Measurements from ENCODE around the gene CCDC148. TPM values are rescaled to one million over a fixed set of nuclear protein-coding genes. Genes with fewer than 3 reads are reported as not detected.

CCDC148 gene
- total and polyA plus RNA-seq, 4 donors, result 0.02 to 0.42 (median 0.31) TPM

GRCh38 chr2:158323381-158323780, 133.2 kb downstream of the CCDC148 start:
- TF ChIP-seq TAF1 (conservative IDR thresholded peaks at IDR 0.05) (no peak), EGR1 (IDR thresholded peaks at IDR 0.05; ENCODE audit: low read depth in 2 of 2) (no peak), SP1 (IDR thresholded peaks at IDR 0.05) (no peak), FOXA1 (IDR thresholded peaks at IDR 0.05) (no peak), ZBTB33 (IDR thresholded peaks at IDR 0.05) (no peak), RXRA (IDR thresholded peaks at IDR 0.05) (no peak), MAX (IDR thresholded peaks at IDR 0.05) (no peak), RAD21 (IDR thresholded peaks at IDR 0.05) (no peak), JUND (IDR thresholded peaks at IDR 0.05) (no peak), HNF4A (conservative IDR thresholded peaks at IDR 0.05) (no peak), HNF4G (IDR thresholded peaks at IDR 0.05) (no peak), GABPA (IDR thresholded peaks at IDR 0.05 in 1 of 2, conservative IDR thresholded peaks at IDR 0.05 in 1 of 2) (no peak)
- TF ChIP-seq, protein P1, sequence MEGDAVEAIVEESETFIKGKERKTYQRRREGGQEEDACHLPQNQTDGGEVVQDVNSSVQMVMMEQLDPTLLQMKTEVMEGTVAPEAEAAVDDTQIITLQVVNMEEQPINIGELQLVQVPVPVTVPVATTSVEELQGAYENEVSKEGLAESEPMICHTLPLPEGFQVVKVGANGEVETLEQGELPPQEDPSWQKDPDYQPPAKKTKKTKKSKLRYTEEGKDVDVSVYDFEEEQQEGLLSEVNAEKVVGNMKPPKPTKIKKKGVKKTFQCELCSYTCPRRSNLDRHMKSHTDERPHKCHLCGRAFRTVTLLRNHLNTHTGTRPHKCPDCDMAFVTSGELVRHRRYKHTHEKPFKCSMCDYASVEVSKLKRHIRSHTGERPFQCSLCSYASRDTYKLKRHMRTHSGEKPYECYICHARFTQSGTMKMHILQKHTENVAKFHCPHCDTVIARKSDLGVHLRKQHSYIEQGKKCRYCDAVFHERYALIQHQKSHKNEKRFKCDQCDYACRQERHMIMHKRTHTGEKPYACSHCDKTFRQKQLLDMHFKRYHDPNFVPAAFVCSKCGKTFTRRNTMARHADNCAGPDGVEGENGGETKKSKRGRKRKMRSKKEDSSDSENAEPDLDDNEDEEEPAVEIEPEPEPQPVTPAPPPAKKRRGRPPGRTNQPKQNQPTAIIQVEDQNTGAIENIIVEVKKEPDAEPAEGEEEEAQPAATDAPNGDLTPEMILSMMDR (IDR thresholded peaks at IDR 0.05; ENCODE audit: low read depth, low read length, missing input control), result no peak
- TF ChIP-seq, protein P2, sequence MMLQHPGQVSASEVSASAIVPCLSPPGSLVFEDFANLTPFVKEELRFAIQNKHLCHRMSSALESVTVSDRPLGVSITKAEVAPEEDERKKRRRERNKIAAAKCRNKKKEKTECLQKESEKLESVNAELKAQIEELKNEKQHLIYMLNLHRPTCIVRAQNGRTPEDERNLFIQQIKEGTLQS (IDR thresholded peaks at IDR 0.05), result no peak
- WGBS, result 93% methylated on average over 1 of the region's 1 CpG
- no peaks in the 10 kb centered on the region for H3K27me3 ChIP-seq (ENCODE audit: control insufficient read depth in 4 of 4, insufficient read depth in 4 of 4, low read length in 3 of 4)

DNA sequence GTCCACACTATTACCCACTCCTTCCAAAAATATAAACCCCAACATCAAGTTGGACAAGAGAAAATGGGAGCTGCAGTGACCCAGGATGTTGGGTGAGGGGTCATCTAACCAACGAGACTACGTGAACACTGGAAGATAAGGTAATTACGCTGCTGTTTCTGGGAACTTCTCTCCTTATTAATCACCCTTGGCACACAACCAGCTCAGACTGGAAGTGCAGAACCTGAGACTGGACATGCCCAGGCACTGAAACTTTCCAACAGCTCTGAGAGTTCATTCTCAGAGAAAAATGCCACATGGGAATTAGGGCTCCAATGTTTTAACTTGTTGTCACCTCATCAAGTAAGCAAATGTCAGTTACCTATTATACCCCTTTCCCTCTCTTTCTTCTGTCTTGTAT, 135.3 kb downstream of the CCDC148 start:
- 71% methylated on average over 3 of the region's 3 CpGs for WGBS
- H3K36me3 ChIP-seq (ENCODE audit: control insufficient read depth in 4 of 4, insufficient read depth in 3 of 4, low read depth in 1 of 4, low read length in 3 of 4), result no peaks in the 10 kb centered on the region
- H3K27ac ChIP-seq (ENCODE audit: low read depth in 1 of 2, low read length in 2 of 2), result no peak overlapping the region
- H3K4me1 ChIP-seq (ENCODE audit: control insufficient read depth in 4 of 4, insufficient read depth in 4 of 4, low read length in 3 of 4), result no peaks in the 10 kb centered on the region
- no peaks in the 10 kb centered on the region for H3K27me3 ChIP-seq (ENCODE audit: control insufficient read depth in 4 of 4, insufficient read depth in 4 of 4, low read length in 3 of 4)
- no peak overlapping the region for H3K9ac ChIP-seq (ENCODE audit: low read depth in 1 of 2, low read length in 2 of 2)
- no peak for TF ChIP-seq RAD21 (IDR thresholded peaks at IDR 0.05)
- TF ChIP-seq HNF4A (conservative IDR thresholded peaks at IDR 0.05), result no peak
- no peak for TF ChIP-seq GABPA (IDR thresholded peaks at IDR 0.05 in 1 of 2, conservative IDR thresholded peaks at IDR 0.05 in 1 of 2)
- TF ChIP-seq, protein P2 (IDR thresholded peaks at IDR 0.05), result no peak
- no peak for TF ChIP-seq TAF1 (conservative IDR thresholded peaks at IDR 0.05)
- no peak for TF ChIP-seq FOXA2 (IDR thresholded peaks at IDR 0.05)
- TF ChIP-seq, protein P1 (IDR thresholded peaks at IDR 0.05; ENCODE audit: low read depth, low read length, missing input control), result no peak
- TF ChIP-seq MAX (IDR thresholded peaks at IDR 0.05), result no peak
- TF ChIP-seq, protein P3, sequence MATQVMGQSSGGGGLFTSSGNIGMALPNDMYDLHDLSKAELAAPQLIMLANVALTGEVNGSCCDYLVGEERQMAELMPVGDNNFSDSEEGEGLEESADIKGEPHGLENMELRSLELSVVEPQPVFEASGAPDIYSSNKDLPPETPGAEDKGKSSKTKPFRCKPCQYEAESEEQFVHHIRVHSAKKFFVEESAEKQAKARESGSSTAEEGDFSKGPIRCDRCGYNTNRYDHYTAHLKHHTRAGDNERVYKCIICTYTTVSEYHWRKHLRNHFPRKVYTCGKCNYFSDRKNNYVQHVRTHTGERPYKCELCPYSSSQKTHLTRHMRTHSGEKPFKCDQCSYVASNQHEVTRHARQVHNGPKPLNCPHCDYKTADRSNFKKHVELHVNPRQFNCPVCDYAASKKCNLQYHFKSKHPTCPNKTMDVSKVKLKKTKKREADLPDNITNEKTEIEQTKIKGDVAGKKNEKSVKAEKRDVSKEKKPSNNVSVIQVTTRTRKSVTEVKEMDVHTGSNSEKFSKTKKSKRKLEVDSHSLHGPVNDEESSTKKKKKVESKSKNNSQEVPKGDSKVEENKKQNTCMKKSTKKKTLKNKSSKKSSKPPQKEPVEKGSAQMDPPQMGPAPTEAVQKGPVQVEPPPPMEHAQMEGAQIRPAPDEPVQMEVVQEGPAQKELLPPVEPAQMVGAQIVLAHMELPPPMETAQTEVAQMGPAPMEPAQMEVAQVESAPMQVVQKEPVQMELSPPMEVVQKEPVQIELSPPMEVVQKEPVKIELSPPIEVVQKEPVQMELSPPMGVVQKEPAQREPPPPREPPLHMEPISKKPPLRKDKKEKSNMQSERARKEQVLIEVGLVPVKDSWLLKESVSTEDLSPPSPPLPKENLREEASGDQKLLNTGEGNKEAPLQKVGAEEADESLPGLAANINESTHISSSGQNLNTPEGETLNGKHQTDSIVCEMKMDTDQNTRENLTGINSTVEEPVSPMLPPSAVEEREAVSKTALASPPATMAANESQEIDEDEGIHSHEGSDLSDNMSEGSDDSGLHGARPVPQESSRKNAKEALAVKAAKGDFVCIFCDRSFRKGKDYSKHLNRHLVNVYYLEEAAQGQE (IDR thresholded peaks at IDR 0.05), result no peak
- no peak for TF ChIP-seq ZBTB33 (IDR thresholded peaks at IDR 0.05)
- TF ChIP-seq SP1 (IDR thresholded peaks at IDR 0.05), result no peak
- no peak for TF ChIP-seq RXRA (IDR thresholded peaks at IDR 0.05)
- no peak for TF ChIP-seq HNF4G (IDR thresholded peaks at IDR 0.05)
- TF ChIP-seq NR2F2 (IDR thresholded peaks at IDR 0.05), result no peak
- TF ChIP-seq YY1 (IDR thresholded peaks at IDR 0.05), result no peak
- TF ChIP-seq EGR1 (IDR thresholded peaks at IDR 0.05; ENCODE audit: low read depth in 2 of 2), result no peak
- no peak for TF ChIP-seq JUND (IDR thresholded peaks at IDR 0.05)
- no peak for TF ChIP-seq FOXA1 (IDR thresholded peaks at IDR 0.05)
- no peaks in the 10 kb centered on the region for H3K9me3 ChIP-seq (ENCODE audit: control insufficient read depth in 4 of 4, low read length in 3 of 4)
- H3K4me3 ChIP-seq (ENCODE audit: low read depth in 1 of 3, low read length in 3 of 3), result no peak overlapping the region
- DNase-seq (ENCODE audit: low spot score), result no peak

More at GRCh38 chr2:158323381-158323780, 133.2 kb downstream of the CCDC148 start:
- no peak for DNase-seq (ENCODE audit: low spot score)
- Histone ChIP-seq H3K4me3 (ENCODE audit: low read depth in 1 of 3, low read length in 3 of 3) (no peak overlapping the region), H3K4me1 (ENCODE audit: control insufficient read depth in 4 of 4, insufficient read depth in 4 of 4, low read length in 3 of 4) (no peaks in the 10 kb centered on the region), H3K36me3 (ENCODE audit: control insufficient read depth in 4 of 4, insufficient read depth in 3 of 4, low read depth in 1 of 4, low read length in 3 of 4) (no peaks in the 10 kb centered on the region), H3K9ac (ENCODE audit: low read depth in 1 of 2, low read length in 2 of 2) (no peak overlapping the region), H3K9me3 (ENCODE audit: control insufficient read depth in 4 of 4, low read length in 3 of 4) (no peaks in the 10 kb centered on the region), H3K27ac (ENCODE audit: low read depth in 1 of 2, low read length in 2 of 2) (no peak overlapping the region)
